ENCODE data around the gene LRRC17. TPM values are rescaled to one million over a fixed set of nuclear protein-coding genes. Genes with fewer than 3 reads are reported as not detected.
A peak's percentile ranks its signal among the peaks of the same experiment; 100 is the strongest.

LRRC17 gene
- total and polyA plus RNA-seq, 8 donors: 0.76 to 2.7 (median 1.9) TPM

DNA sequence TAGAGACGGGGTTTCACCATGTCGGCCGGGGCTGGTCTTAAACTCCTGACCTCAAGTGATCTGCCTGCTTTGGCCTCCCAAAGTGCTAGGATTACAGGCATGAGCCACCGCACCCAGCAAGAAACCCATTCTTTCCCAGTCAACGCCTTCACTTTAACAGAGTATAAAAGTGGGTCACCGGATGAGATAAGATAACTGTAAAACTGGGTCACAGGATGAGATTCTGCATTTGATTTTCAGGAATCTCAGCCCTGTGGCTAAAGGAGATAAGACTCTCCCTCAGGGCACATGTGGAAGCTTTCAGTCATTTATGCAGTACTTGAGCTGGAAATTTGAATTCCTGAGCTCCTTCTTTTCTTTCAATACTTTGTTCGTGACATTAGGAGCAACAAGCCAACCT lies 70.8 kb downstream of the LRRC17 start:
- H3K27ac ChIP-seq: no peak overlapping the region
- ATAC-seq: no peak
- no peaks in the 10 kb centered on the region for H3K36me3 ChIP-seq
- no peak for DNase-seq
- no peak overlapping the region for H3K4me3 ChIP-seq
- H3K4me1 ChIP-seq: no peaks in the 10 kb centered on the region
- TF ChIP-seq, protein P1, sequence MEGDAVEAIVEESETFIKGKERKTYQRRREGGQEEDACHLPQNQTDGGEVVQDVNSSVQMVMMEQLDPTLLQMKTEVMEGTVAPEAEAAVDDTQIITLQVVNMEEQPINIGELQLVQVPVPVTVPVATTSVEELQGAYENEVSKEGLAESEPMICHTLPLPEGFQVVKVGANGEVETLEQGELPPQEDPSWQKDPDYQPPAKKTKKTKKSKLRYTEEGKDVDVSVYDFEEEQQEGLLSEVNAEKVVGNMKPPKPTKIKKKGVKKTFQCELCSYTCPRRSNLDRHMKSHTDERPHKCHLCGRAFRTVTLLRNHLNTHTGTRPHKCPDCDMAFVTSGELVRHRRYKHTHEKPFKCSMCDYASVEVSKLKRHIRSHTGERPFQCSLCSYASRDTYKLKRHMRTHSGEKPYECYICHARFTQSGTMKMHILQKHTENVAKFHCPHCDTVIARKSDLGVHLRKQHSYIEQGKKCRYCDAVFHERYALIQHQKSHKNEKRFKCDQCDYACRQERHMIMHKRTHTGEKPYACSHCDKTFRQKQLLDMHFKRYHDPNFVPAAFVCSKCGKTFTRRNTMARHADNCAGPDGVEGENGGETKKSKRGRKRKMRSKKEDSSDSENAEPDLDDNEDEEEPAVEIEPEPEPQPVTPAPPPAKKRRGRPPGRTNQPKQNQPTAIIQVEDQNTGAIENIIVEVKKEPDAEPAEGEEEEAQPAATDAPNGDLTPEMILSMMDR (IDR thresholded peaks at IDR 0.05): no peak
- WGBS, 2 donors: 79 to 81% methylated on average over 7 of the region's 7 CpGs
- FAIRE-seq: no peak
- intact Hi-C loops (cut with DNase I): no loop called here
- no peaks in the 10 kb centered on the region for H3K9me3 ChIP-seq
- no peaks in the 10 kb centered on the region for H3K27me3 ChIP-seq

DNA sequence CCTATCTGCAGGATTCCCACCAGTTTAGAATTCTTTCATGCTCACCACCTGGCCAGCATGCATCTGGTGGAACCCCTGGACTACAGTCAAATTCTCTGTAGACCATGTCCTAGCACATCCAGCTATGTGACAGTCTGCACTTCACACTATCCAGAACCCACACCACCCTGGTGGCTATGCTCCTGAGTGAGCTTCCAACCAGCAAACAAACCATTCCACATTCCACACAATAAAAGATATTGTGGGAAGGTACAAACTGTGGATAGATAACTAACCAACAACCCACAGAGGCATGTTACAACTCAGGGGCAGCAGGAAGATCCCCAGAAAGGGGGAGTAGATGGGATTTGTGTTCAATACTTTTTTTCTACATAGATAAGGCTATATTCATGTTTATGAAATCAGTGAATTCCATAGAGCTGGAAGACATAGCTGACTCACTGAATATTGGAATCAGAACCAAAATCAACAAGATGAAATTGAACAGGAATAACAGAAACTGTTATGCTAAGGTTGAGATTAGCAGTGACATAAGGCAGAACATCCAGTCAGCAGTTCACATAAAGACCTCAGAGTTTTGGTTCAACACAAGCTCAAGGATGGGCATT lies 72.5 kb downstream of the LRRC17 start:
- Histone ChIP-seq H3K4me3 (no peak overlapping the region), H3K36me3 (no peaks in the 10 kb centered on the region), H3K4me1 (peaks cover 0 to 4% (median 0%) of the 10 kb centered on the region in 3 donors), H3K27me3 (no peaks in the 10 kb centered on the region), H3K9me3 (no peaks in the 10 kb centered on the region), H3K27ac (no peak overlapping the region)
- TF ChIP-seq, protein P1 (IDR thresholded peaks at IDR 0.05): no peak
- intact Hi-C loops (cut with DNase I): no loop called here
- ATAC-seq (no peak), DNase-seq (no peak), FAIRE-seq (no peak)

DNA sequence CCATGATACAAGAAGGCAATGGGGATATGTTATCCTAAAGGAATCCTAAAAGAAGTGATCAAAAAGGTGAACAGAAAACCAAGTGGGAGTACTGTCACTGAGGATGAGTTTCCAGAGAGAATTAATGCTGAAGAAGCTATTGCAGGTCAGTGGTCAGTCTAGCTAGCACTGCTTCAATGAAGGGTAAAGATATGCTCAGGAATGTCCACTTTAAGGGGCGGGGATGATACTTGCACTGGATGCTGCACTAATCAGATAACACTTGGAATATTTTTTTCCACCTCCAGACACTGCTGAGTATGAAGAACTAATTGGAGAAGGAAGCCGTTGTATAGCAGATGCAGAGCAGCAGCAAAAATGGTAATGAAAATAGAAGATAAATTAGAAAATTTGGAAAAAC lies 75.3 kb downstream of the LRRC17 start:
- WGBS, 2 donors: 91% methylated on average over 2 of the region's 2 CpGs

DNA sequence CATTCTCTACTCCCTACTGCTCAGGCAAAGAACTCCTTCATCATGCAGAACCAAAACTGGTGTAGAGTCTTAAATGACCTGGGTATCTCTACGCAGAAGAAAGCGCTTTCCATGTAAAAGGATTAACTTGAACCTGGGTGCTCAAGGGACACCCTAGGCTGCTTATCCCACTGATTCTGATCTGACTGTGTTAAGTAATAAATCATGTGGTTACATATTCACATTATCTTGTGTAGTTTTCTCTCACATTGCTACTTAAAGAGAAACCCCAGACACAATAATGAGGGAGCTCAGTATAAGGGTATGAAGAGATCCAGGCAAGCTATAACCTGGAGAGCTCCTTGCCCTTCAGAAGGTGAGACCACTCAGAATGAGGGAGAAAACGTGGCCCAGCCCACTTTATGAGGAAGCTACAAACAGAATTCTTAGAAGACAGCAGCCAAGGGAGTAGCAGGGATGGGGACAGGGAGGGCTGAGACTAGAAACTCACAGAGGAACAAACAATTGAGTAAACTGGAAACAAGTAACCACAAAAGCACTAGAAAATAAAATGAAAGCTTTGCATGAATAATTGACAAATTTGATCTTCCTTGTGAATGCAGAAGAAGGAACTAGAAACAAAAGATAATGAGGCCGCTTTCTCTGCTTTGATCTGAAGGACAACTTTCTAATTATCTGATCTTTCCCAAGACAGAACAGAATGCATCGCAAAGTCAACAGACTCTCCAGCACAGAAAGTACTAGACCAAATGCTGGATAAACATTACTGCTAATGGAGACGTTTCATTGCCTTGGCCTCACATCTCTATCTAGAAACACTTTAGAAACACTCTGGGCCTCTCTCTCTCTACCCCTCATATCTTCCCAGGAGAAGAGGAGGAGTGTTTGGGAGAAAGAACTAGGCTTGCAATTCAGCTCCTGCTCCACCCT lies 76.1 kb downstream of the LRRC17 start:
- no peak for FAIRE-seq
- intact Hi-C loops (cut with DNase I): no loop called here
- Histone ChIP-seq H3K27ac (no peak overlapping the region), H3K4me3 (no peak overlapping the region), H3K36me3 (no peaks in the 10 kb centered on the region), H3K4me1 (peaks cover 9 to 34% (median 22%) of the 10 kb centered on the region in 3 donors), H3K27me3 (no peaks in the 10 kb centered on the region), H3K9me3 (no peaks in the 10 kb centered on the region)
- 53 to 58% methylated on average over 6 of the region's 6 CpGs for WGBS, 2 donors
- DNase-seq: no peak
- peak in 1 of 4 donors; percentile 9 for ATAC-seq
- TF ChIP-seq, protein P1 (IDR thresholded peaks at IDR 0.05): no peak

More for the DNA sequence above, 75.3 kb downstream of the LRRC17 start:
- ATAC-seq (no peak), DNase-seq (no peak), FAIRE-seq (no peak)
- intact Hi-C loops (cut with DNase I): no loop called here
- TF ChIP-seq, protein P1 (IDR thresholded peaks at IDR 0.05): no peak
- Histone ChIP-seq H3K4me3 (no peak overlapping the region), H3K9me3 (no peaks in the 10 kb centered on the region), H3K27me3 (no peaks in the 10 kb centered on the region), H3K36me3 (no peaks in the 10 kb centered on the region), H3K27ac (no peak overlapping the region), H3K4me1 (peaks cover 9 to 30% (median 14%) of the 10 kb centered on the region in 3 donors)

Measured in pancreas (tissue), 10 donors.